Right lobe of liver (tissue), 4 donors: Measurements from ENCODE around the gene SLC4A8.

Source experiments
- POLR2A ChIP-seq: fragments of 450-650 bp; IDR thresholded peaks from one replicate; pipeline ENCODE4 v1.6.1; 2017; ENCODE audit warnings: antibody characterized with exemption, mild to moderate bottlenecking
- TF ChIP-seq, protein P1 (sequence below), 4 donors: fragments of 200-600 bp in 3 of 4; fragments of 450-650 bp in 1 of 4; IDR thresholded peaks; one replicate each; pipeline versions ENCODE4 v1.5.1 to v1.8.0; 2016 to 2022; ENCODE audit warnings: antibody characterized with exemption in 4 of 4, mild to moderate bottlenecking in 2 of 4
- donor health status: DM: no; HTN: no; CAD: no.
- donor health status: DM: no; HTN: no; CAD: no.
- donor health status: DM: no; HTN: yes; CAD: no.

DNA sequence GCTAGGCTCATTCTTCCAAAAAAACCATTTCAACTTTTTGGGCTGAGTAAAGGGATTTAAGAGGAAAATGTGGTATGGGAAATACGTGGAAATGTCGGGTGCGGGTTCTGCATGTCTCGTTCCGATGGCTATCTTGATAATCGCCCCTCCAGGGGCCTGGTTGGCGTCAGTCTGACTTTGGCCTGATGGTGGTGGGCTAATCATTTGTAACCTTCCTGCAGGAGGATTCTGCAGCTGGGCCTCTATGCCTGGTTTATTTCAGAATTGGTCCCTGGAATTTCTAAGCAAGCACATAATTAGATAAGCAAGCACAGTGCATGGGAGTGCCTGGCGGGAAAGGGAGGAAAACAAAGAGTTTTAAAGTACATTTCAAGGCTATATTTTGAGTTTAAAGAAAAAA lies 14.8 kb upstream of the SLC4A8 start:
- TF ChIP-seq, protein P1, sequence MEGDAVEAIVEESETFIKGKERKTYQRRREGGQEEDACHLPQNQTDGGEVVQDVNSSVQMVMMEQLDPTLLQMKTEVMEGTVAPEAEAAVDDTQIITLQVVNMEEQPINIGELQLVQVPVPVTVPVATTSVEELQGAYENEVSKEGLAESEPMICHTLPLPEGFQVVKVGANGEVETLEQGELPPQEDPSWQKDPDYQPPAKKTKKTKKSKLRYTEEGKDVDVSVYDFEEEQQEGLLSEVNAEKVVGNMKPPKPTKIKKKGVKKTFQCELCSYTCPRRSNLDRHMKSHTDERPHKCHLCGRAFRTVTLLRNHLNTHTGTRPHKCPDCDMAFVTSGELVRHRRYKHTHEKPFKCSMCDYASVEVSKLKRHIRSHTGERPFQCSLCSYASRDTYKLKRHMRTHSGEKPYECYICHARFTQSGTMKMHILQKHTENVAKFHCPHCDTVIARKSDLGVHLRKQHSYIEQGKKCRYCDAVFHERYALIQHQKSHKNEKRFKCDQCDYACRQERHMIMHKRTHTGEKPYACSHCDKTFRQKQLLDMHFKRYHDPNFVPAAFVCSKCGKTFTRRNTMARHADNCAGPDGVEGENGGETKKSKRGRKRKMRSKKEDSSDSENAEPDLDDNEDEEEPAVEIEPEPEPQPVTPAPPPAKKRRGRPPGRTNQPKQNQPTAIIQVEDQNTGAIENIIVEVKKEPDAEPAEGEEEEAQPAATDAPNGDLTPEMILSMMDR (IDR thresholded peaks at IDR 0.05) = no peak
- no peak for TF ChIP-seq POLR2A
